ENCODE data around the gene LRRC3.

The LRRC3 gene

DNA sequence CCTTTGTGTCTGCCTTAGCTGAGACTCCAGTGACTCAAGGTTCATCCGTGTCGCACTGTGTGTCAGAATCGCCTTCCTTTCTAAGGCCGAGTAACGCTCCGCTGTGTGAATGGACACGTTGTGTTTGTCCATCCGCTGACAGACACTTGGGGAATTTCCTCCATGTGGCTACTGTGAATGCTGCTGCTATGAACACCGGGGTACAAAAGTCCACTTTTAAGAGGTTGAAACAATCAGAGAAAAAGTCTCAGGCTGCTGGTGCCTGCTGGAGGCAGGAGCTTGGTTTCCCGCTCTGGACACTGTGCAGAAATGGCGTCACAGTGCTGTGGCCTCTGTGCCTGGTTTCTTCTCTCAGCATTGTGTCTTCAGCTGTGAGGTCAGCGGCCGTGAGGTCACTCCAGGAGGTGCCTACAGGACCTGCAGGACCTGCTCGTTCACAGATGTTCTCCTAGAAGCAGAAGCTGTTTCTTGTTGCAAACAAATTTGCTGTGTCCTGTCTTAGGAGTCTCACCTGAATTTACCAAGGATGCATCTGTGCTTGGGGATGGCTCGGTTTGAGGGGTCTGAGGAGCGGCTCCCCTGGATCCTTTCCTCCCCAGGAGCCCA is 50.5 kb downstream of the LRRC3 start:
- peak overlapping the region; percentile 19; the same call in 1 of the 2 replicates for H3K27ac ChIP-seq
- TF ChIP-seq, protein P1, sequence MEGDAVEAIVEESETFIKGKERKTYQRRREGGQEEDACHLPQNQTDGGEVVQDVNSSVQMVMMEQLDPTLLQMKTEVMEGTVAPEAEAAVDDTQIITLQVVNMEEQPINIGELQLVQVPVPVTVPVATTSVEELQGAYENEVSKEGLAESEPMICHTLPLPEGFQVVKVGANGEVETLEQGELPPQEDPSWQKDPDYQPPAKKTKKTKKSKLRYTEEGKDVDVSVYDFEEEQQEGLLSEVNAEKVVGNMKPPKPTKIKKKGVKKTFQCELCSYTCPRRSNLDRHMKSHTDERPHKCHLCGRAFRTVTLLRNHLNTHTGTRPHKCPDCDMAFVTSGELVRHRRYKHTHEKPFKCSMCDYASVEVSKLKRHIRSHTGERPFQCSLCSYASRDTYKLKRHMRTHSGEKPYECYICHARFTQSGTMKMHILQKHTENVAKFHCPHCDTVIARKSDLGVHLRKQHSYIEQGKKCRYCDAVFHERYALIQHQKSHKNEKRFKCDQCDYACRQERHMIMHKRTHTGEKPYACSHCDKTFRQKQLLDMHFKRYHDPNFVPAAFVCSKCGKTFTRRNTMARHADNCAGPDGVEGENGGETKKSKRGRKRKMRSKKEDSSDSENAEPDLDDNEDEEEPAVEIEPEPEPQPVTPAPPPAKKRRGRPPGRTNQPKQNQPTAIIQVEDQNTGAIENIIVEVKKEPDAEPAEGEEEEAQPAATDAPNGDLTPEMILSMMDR (conservative IDR thresholded peaks at IDR 0.05): no peak

DNA sequence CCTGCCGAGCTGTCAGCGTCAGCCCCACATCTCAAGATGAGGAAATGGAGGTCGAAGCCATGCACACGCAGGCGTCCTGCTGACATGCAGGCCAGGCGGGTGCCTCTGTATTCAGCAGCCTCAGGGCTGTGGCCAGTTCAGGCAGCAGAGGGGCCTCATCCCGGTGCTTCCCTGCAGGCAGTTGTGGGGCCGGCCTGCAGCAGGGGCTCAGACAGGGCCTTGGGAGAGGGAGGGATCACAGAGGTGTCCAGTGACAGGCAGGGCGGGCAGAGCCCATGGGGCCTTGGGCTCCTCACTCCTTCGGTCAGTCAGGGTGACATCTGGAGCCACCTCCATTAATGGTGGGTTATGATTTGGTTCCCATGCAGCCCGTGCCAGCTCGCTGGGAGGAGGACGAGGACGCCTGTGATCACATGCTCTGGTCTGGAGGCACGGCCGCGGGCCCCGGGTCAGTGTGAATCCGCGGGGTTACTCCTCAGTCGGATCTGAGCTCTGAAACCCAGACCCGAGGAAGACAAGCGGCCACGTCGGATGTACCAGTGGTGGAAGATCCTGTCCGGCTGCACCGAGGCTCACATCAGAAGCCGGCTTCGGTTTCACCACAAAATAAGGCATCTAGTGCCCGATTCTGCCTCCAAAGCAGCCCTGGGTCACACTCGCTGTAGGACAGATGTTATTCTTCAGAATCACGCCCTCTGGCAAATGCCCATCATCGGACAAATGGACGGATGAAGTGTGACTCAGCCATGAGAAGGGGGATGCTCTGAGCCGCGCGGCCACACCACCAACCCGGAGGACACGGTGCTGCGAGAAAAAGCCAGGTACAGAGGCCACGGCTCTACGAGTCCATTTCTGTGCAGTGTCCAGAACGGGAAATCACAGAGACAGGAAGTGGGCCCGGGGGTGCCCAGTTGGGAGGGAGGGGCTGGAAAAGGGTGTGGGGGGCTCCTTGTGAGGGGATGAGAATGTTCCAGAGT is 51.3 kb downstream of the LRRC3 start:
- TF ChIP-seq, protein P1 (conservative IDR thresholded peaks at IDR 0.05): no peak
- H3K27ac ChIP-seq: peak overlapping the region; percentile 19; the same call in 1 of the 2 replicates

DNA sequence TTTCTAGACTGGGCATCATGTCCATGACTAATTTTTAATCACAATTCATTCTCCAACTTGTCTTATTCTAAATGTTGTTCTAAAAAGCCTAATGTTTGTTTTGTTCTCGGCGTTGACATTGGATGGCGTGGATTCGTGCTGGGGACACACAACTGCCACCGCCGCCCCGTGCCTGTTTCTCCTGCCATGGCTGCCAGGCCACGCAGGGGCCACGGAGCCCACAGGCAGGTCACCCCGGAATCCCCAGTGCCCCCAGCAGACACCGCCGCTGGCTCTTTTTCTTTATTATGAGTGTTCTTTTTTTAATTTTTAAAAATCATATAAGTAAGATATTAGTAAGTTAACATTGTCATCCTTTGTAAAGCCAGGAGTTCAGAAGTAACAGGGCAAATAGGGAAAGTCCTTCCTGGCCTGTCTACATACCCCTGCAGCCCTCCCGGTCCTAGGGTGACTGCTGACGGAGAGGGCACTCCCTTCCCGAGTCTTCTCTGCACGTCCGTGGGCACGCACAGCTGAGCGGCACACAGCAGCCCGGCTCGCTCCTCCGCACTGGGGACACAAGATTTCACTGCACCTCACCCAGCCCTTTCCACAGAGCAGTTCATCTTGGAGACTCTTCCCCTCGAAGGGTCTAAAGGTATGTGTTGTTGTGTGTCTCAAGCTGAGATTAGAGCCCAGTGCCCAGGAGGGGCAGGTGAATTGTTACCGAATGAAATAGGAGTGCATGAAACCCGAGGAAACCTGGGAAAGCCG is 52.5 kb downstream of the LRRC3 start:
- TF ChIP-seq, protein P1 (conservative IDR thresholded peaks at IDR 0.05): no peak

DNA sequence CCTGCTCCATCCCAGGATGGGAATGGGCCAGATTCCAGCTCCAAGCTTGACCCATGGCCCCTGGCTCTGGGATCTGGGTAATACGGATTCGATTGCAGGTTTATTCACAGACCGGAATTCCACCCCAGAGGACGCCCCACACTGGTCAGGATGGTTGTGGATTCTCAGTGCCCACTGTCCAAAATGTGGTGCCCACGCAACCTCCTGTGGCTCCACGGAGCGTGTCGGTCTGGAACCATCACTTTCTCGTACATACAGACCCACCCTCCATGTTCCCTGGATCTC is 53.1 kb downstream of the LRRC3 start:
- TF ChIP-seq, protein P1 (conservative IDR thresholded peaks at IDR 0.05): no peak
- no peak overlapping the region for H3K27ac ChIP-seq

More for the DNA sequence above, 52.5 kb downstream of the LRRC3 start:
- no peak overlapping the region for H3K27ac ChIP-seq

DNA sequence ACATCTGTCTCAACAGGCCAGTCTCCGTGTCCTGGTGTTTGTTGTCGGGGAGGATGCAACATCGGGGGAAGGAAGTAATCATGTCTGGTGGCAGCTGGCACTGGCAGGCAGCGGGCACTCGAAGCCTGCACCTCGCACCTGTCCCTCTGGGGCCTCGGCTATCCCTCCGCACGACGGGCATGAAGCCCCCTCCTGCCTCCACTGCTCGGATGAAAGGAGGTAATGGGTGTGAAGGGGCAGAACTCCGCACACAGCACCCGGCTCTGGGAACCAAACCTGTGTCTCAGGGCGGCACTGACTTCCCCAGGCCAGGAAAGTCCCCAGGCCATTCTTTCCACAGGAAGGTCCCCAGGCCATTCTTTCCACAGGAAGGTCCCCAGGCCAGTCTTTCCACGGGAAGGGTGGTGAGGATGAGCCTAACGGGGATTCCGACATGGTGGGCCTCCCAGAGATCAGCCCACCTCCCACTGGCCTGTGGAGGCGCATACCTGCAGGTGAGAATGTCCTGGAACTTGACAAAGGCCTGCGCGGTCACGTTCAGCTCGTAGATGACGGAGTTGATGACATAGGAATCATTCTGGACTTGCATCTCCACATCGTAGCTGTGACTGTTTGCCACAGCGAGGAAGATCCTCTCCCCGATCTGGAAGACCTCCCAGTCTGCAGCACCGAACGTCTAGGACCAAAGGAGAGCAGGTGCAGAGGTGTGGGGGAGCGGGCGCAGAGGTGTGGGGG is 53.6 kb downstream of the LRRC3 start:
- TF ChIP-seq, protein P1 (conservative IDR thresholded peaks at IDR 0.05): no peak
- no peak overlapping the region for H3K27ac ChIP-seq

DNA sequence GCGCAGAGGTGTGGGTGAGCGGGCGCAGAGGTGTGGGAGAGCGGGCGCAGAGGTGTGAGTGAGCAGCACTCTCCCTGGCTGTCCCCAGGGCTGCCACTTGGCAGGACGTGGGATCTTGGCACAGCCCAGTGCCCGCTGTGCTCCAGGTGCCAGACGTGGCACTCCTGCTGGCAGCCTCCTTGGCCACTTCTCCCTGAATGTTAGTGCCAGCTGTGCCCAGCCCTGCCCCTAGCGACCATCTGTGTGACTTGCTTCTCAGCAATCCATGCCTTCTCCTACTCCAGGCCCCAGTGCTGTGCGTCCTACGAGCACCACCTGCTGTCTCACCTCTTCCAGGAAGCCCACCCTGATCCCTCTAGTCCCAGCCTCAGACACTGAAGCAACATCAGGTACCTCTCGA is 54.2 kb downstream of the LRRC3 start:
- TF ChIP-seq, protein P1 (conservative IDR thresholded peaks at IDR 0.05): peak; percentile 91
- H3K27ac ChIP-seq: peak overlapping the region; percentile 53; the same call in 1 of the 2 replicates
